ENCODE data around the gene TGDS. TPM values are rescaled to one million over a fixed set of nuclear protein-coding genes. Genes with fewer than 3 reads are reported as not detected.

TGDS gene
- total RNA-seq, 4 donors from 2014 or later = 5.8 to 19.6 (median 8.8) TPM

GRCh38 chr13:94586371-94586770, 9.6 kb downstream of the TGDS start:
- no peak overlapping the region for H3K4me3 ChIP-seq (ENCODE audit: low read depth, poor library complexity, severe bottlenecking)
- intact Hi-C loops (cut with DNase I; ENCODE audit: low total_unique reads) = no loop called here
- 90% methylated on average over 7 of the region's 7 CpGs for WGBS, 2 donors
- no peak for TF ChIP-seq POLR2A (IDR thresholded peaks at IDR 0.05)
- TF ChIP-seq CTCF (IDR thresholded peaks at IDR 0.05) = no peak
- no peak for DNase-seq (ENCODE audit: low spot score in 2 of 2)

- 91 to 94% methylated on average over 6 of the region's 6 CpGs for WGBS, 2 donors
Observed at GRCh38 chr13:94585543-94586101, 10.3 kb downstream of the TGDS start.

GRCh38 chr13:94583926-94584325, 12.0 kb downstream of the TGDS start:
- 87 to 98% methylated on average over 1 of the region's 1 CpG for WGBS, 2 donors
- TF ChIP-seq POLR2A (IDR thresholded peaks at IDR 0.05) (no peak), CTCF (IDR thresholded peaks at IDR 0.05) (no peak)
- intact Hi-C loops (cut with DNase I; ENCODE audit: low total_unique reads) = no loop called here
- no peak for DNase-seq (ENCODE audit: low spot score in 2 of 2)
- no peak overlapping the region for H3K4me3 ChIP-seq (ENCODE audit: low read depth, poor library complexity, severe bottlenecking)

More at GRCh38 chr13:94585543-94586101, 10.3 kb downstream of the TGDS start:
- TF ChIP-seq CTCF (IDR thresholded peaks at IDR 0.05) = no peak
- TF ChIP-seq POLR2A (IDR thresholded peaks at IDR 0.05) = no peak
- intact Hi-C loops (cut with DNase I; ENCODE audit: low total_unique reads) = no loop called here
- no peak for DNase-seq (ENCODE audit: low spot score in 2 of 2)
- no peak overlapping the region for H3K4me3 ChIP-seq (ENCODE audit: low read depth, poor library complexity, severe bottlenecking)

- DNase-seq (ENCODE audit: low spot score in 2 of 2) = no peak
- no peak overlapping the region for H3K4me3 ChIP-seq (ENCODE audit: low read depth, poor library complexity, severe bottlenecking)
- 88 to 89% methylated on average over 1 of the region's 1 CpG for WGBS, 2 donors
- intact Hi-C loops (cut with DNase I; ENCODE audit: low total_unique reads) = no loop called here
- TF ChIP-seq CTCF (IDR thresholded peaks at IDR 0.05) (no peak), POLR2A (IDR thresholded peaks at IDR 0.05) (no peak)
Observed at GRCh38 chr13:94579063-94579462, 16.9 kb downstream of the TGDS start.

- WGBS, 2 donors = 81 to 85% methylated on average over 3 of the region's 3 CpGs
- H3K4me3 ChIP-seq (ENCODE audit: low read depth, poor library complexity, severe bottlenecking) = no peak overlapping the region
- intact Hi-C loops (cut with DNase I; ENCODE audit: low total_unique reads) = no loop called here
- TF ChIP-seq POLR2A (IDR thresholded peaks at IDR 0.05) = no peak
- TF ChIP-seq CTCF (IDR thresholded peaks at IDR 0.05) = no peak
- no peak for DNase-seq (ENCODE audit: low spot score in 2 of 2)
Observed at GRCh38 chr13:94569615-94570014, 26.3 kb downstream of the TGDS start.

GRCh38 chr13:94568443-94568842, 27.5 kb downstream of the TGDS start:
- no peak overlapping the region for H3K4me3 ChIP-seq (ENCODE audit: low read depth, poor library complexity, severe bottlenecking)
- TF ChIP-seq POLR2A (IDR thresholded peaks at IDR 0.05) (no peak), CTCF (IDR thresholded peaks at IDR 0.05) (no peak)
- intact Hi-C loops (cut with DNase I; ENCODE audit: low total_unique reads) = no loop called here
- 97 to 100% methylated on average over 1 of the region's 1 CpG for WGBS, 2 donors
- no peak for DNase-seq (ENCODE audit: low spot score in 2 of 2)
